H9 (cell line): Measurements from ENCODE around the gene GNAI2. TPM values are rescaled to one million over a fixed set of nuclear protein-coding genes. Genes with fewer than 3 reads are reported as not detected.

ENCODE experiments used
- DNase-seq: peaks from one replicate; pipeline ENCODE4 v3.0.0-alpha.2; 2017
- H2AFZ ChIP-seq: one replicate; pipeline ENCODE4 v1.6.1; 2013; ENCODE audit warnings: mild to moderate bottlenecking, low read length, control low read depth, moderate library complexity
- H2AK5ac ChIP-seq: 2 replicates; pipeline ENCODE4 v1.6.1; 2013; ENCODE audit warnings: low read length, control low read depth, mixed read lengths; ENCODE audit not compliant: insufficient read length
- H2BK120ac ChIP-seq: one replicate; pipeline ENCODE4 v1.6.1; 2013; ENCODE audit warnings: low read depth, mild to moderate bottlenecking, low read length, control low read depth, inconsistent platforms; ENCODE audit not compliant: poor library complexity, severe bottlenecking
- H2BK12ac ChIP-seq: 2 replicates; pipeline ENCODE4 v1.6.1; 2013; ENCODE audit warnings: low read length, control low read depth, mixed read lengths, low read depth; ENCODE audit not compliant: insufficient read length
- H2BK15ac ChIP-seq: 2 replicates; pipeline ENCODE4 v1.6.1; 2013; ENCODE audit warnings: low read depth, low read length, control low read depth
- H2BK20ac ChIP-seq: one replicate; pipeline ENCODE4 v1.6.1; 2013; ENCODE audit warnings: low read depth, mild to moderate bottlenecking, low read length, control low read depth, inconsistent platforms; ENCODE audit not compliant: poor library complexity, severe bottlenecking
- H2BK5ac ChIP-seq: 2 replicates; pipeline ENCODE4 v1.6.1; 2013; ENCODE audit warnings: low read length, control low read depth, mixed read lengths; ENCODE audit not compliant: insufficient read length
- H3K14ac ChIP-seq: 2 replicates; pipeline ENCODE4 v1.6.1; 2013; ENCODE audit warnings: low read length, control low read depth; ENCODE audit not compliant: insufficient read depth
- H3K18ac ChIP-seq: 2 replicates; pipeline ENCODE4 v1.6.1; 2013; ENCODE audit warnings: low read depth, mild to moderate bottlenecking, mixed read lengths, low read length, control low read depth; ENCODE audit not compliant: insufficient read length
- H3K23ac ChIP-seq: 2 replicates; pipeline ENCODE4 v1.6.1; 2013; ENCODE audit warnings: low read length, control low read depth, mixed read lengths, low read depth; ENCODE audit not compliant: insufficient read length
- H3K23me2 ChIP-seq: 2 replicates; pipeline ENCODE4 v1.6.1; 2013; ENCODE audit warnings: low read depth, mild to moderate bottlenecking, mixed read lengths, low read length, control low read depth; ENCODE audit not compliant: insufficient read length, poor library complexity, severe bottlenecking
- H3K27ac ChIP-seq: 2 replicates; pipeline ENCODE4 v1.5.1; 2013; ENCODE audit warnings: low read length, control low read depth, mixed read lengths, low read depth; ENCODE audit not compliant: insufficient read length
- H3K27me3 ChIP-seq: 2 replicates; pipeline ENCODE4 v1.6.1; 2013; ENCODE audit warnings: low read length, control low read depth, inconsistent platforms; ENCODE audit not compliant: insufficient read depth
- H3K4ac ChIP-seq: 2 replicates; pipeline ENCODE4 v1.6.1; 2013; ENCODE audit warnings: low read depth, mild to moderate bottlenecking, control low read depth, inconsistent platforms, low read length, moderate library complexity
- H3K4me1 ChIP-seq: 2 replicates; pipeline ENCODE4 v1.6.1; 2013; ENCODE audit warnings: low read length, control low read depth, inconsistent platforms; ENCODE audit not compliant: insufficient read depth
- H3K4me2 ChIP-seq: 2 replicates; pipeline ENCODE4 v1.6.1; 2013; ENCODE audit warnings: low read length, control low read depth, mixed read lengths; ENCODE audit not compliant: insufficient read length, insufficient read depth
- H3K56ac ChIP-seq: 2 replicates; pipeline ENCODE4 v1.6.1; 2013; ENCODE audit warnings: low read depth, mild to moderate bottlenecking, mixed read lengths, low read length, control low read depth; ENCODE audit not compliant: insufficient read length
- H3K79me1 ChIP-seq: 2 replicates; pipeline ENCODE4 v1.6.1; 2013; ENCODE audit warnings: low read depth, mild to moderate bottlenecking, moderate library complexity, low read length, control low read depth, inconsistent platforms; ENCODE audit not compliant: insufficient read depth, poor library complexity, severe bottlenecking
- H3K79me2 ChIP-seq: 2 replicates; pipeline ENCODE4 v1.6.1; 2013; ENCODE audit warnings: low read length, control low read depth, inconsistent platforms; ENCODE audit not compliant: insufficient read depth
- H3K9ac ChIP-seq: 2 replicates; pipeline ENCODE4 v1.6.1; 2013; ENCODE audit warnings: low read length, control low read depth, mixed read lengths; ENCODE audit not compliant: insufficient read length; ENCODE audit errors: extremely low read depth
- H3K9me3 ChIP-seq: one replicate; pipeline ENCODE4 v1.6.1; 2013; ENCODE audit warnings: low read depth, low read length, inconsistent platforms; ENCODE audit not compliant: control insufficient read depth
- H3T11ph ChIP-seq: one replicate; pipeline ENCODE4 v1.6.1; 2013; ENCODE audit warnings: mild to moderate bottlenecking, low read length, control low read depth, inconsistent platforms
- H4K20me1 ChIP-seq: one replicate; pipeline ENCODE4 v1.6.1; 2013; ENCODE audit not compliant: control insufficient read depth, insufficient read length, insufficient read depth
- H4K5ac ChIP-seq: 2 replicates; pipeline ENCODE4 v1.6.1; 2013; ENCODE audit warnings: low read depth, mild to moderate bottlenecking, mixed read lengths, low read length, control low read depth; ENCODE audit not compliant: insufficient read length
- H4K8ac ChIP-seq: replicated peaks from 2 replicates; pipeline ENCODE4 v1.6.1; 2013; ENCODE audit warnings: low read length, control low read depth, mixed read lengths, low read depth; ENCODE audit not compliant: insufficient read length
- H4K91ac ChIP-seq: 2 replicates; pipeline ENCODE4 v1.6.1; 2013; ENCODE audit warnings: low read depth, mild to moderate bottlenecking, moderate library complexity, mixed read lengths, low read length, control low read depth; ENCODE audit not compliant: insufficient read length
- H3K27ac Mint-ChIP-seq, 3 experiments: 2 replicates in 2 of 3; 3 replicates in 1 of 3; pipeline ENCODE4 v1.8.0; 2020 to 2021; ENCODE audit warnings: mixed read lengths in 3 of 3, mild to moderate bottlenecking in 1 of 3, moderate library complexity in 1 of 3
- H3K27me3 Mint-ChIP-seq: 2 replicates; pipeline ENCODE4 v1.8.0; 2021; ENCODE audit warnings: low read depth, mild to moderate bottlenecking, moderate library complexity, mixed read lengths
- H3K36me3 Mint-ChIP-seq, 3 experiments: 2 replicates in 2 of 3; 3 replicates in 1 of 3; pipeline ENCODE4 v1.8.0; 2020 to 2021; ENCODE audit warnings: low read depth in 3 of 3, mixed read lengths in 3 of 3; ENCODE audit not compliant: insufficient read depth in 1 of 3
- H3K4me1 Mint-ChIP-seq, 2 experiments: 2 replicates each; pipeline ENCODE4 v1.8.0; 2020; ENCODE audit warnings: mixed read lengths in 2 of 2
- H3K4me3 Mint-ChIP-seq, 2 experiments: 2 replicates in 1 of 2; 3 replicates in 1 of 2; pipeline ENCODE4 v1.8.0; 2020 to 2021; ENCODE audit warnings: mild to moderate bottlenecking in 2 of 2, mixed read lengths in 2 of 2, moderate library complexity in 1 of 2
- H3K9me3 Mint-ChIP-seq, 2 experiments: 2 replicates in 1 of 2; 3 replicates in 1 of 2; pipeline ENCODE4 v1.8.0; 2020; ENCODE audit warnings: mild to moderate bottlenecking in 2 of 2, mixed read lengths in 2 of 2, moderate library complexity in 1 of 2
- WGBS: extraction: QIAGEN DNeasy Blood & Tissue Kit; methylation state at CpG from one replicate; pipeline ENCODE4 v1.1.7; 2013; ENCODE audit warnings: missing lambda C conversion rate, low lambda C conversion rate, mixed read lengths; ENCODE audit not compliant: insufficient read length; ENCODE audit errors: extremely low coverage; 5-methylcytosine and 5-hydroxymethylcytosine counted together
- total RNA-seq: library from RNA; stranded (reverse); gene quantifications from 2 replicates; pipeline ENCODE4 v1.2.1, GENCODE V29; 2021
- TF ChIP-seq, protein P1 (sequence below): fragments of 200-600 bp; sonication (generic); conservative IDR thresholded peaks from 3 replicates; pipeline ENCODE4 v1.8.0; 2021; ENCODE audit warnings: antibody characterized with exemption, mild to moderate bottlenecking

The GNAI2 gene
- total RNA-seq, 1 experiment from 2014 or later: 218 TPM

DNA sequence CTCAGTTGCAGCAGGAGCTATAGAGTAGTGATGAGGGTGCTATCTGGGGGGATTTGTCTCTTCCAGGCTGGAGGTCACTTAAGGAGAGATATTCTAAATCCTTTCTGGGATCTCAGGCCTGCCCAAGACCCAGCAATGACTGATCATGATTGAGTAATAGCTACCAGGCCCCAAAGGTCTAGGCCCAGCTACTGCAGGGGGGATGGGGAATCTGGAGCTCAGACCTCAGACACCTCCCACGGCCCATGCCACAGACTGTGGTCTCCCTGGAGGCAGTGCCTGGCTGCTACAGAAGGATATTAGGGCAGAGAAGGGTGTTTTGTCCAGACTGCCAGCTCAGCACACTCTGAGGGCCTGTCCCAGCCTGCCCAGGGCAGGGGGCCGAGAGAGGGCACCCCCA, 24.1 kb upstream of the GNAI2 start:
- Histone ChIP-seq H3K9ac (no peak overlapping the region), H2AFZ (no peak overlapping the region), H4K5ac (no peak overlapping the region), H3K9me3 (no peaks in the 10 kb centered on the region), H4K8ac (no peak overlapping the region), H3T11ph (no peak overlapping the region), H3K18ac (no peak overlapping the region), H2BK15ac (no peak overlapping the region), H3K4me1 (no peaks in the 10 kb centered on the region), H2BK120ac (no peak overlapping the region), H3K79me2 (no peaks in the 10 kb centered on the region), H3K79me1 (no peaks in the 10 kb centered on the region), H3K56ac (no peak overlapping the region), H3K14ac (no peak overlapping the region), H3K27ac (no peak overlapping the region), H4K91ac (no peak overlapping the region), H3K4me2 (no peak overlapping the region), H4K20me1 (peaks cover 3% of the 10 kb centered on the region), H2BK5ac (no peak overlapping the region), H3K23ac (no peak overlapping the region), H3K27me3 (no peaks in the 10 kb centered on the region), H3K23me2 (no peaks in the 10 kb centered on the region), H3K4ac (no peak overlapping the region), H2BK20ac (no peak overlapping the region), H2BK12ac (no peak overlapping the region), H2AK5ac (no peak overlapping the region)
- Mint-ChIP-seq H3K4me1 (peaks cover 25 to 28% of the 10 kb centered on the region in 2 experiments), H3K27ac (no peak overlapping the region), H3K36me3 (no peaks in the 10 kb centered on the region), H3K4me3 (no peak overlapping the region), H3K9me3 (no peaks in the 10 kb centered on the region; a peak in 1 of 5 replicates), H3K27me3 (peaks cover 18% of the 10 kb centered on the region)
- DNase-seq: no peak
- WGBS: no CpG with 5 or more reads among the region's 2 CpGs
- TF ChIP-seq, protein P1, sequence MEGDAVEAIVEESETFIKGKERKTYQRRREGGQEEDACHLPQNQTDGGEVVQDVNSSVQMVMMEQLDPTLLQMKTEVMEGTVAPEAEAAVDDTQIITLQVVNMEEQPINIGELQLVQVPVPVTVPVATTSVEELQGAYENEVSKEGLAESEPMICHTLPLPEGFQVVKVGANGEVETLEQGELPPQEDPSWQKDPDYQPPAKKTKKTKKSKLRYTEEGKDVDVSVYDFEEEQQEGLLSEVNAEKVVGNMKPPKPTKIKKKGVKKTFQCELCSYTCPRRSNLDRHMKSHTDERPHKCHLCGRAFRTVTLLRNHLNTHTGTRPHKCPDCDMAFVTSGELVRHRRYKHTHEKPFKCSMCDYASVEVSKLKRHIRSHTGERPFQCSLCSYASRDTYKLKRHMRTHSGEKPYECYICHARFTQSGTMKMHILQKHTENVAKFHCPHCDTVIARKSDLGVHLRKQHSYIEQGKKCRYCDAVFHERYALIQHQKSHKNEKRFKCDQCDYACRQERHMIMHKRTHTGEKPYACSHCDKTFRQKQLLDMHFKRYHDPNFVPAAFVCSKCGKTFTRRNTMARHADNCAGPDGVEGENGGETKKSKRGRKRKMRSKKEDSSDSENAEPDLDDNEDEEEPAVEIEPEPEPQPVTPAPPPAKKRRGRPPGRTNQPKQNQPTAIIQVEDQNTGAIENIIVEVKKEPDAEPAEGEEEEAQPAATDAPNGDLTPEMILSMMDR: no peak
